Activated CD8-positive, alpha-beta T cell treated with anti-CD3 and anti-CD28 coated beads, Interleukin-2, amount 10 ng/mL, durations not matched to agents 7 days and 5 days (primary cell): ENCODE measurements around the gene RAB3GAP2. TPM values are rescaled to one million over a fixed set of nuclear protein-coding genes. Genes with fewer than 3 reads are reported as not detected.
"Not testable (repeated sequence)": the region's sequence is repeated elsewhere in the genome, so short reads cannot be mapped to it uniquely, and the experiment has no call there.

Experiments
- ATAC-seq: fragments of 150-1000 bp; cut with Tn5 transposase; one replicate; pipeline ENCODE4 v1.10.0; 2021; ENCODE audit warnings: moderate library complexity
- CTCF ChIA-PET: fragments of 350-600 bp; sonication (Branson Sonifier 250); formaldehyde crosslinking; loops from one replicate; lab custom pipeline; 2021; ENCODE audit warnings: antibody characterized with exemption; lab: Charles Lee
- POLR2A ChIA-PET: fragments of 350-600 bp; sonication (Branson Sonifier 250); formaldehyde crosslinking; loops from one replicate; lab custom pipeline; 2021; ENCODE audit warnings: antibody characterized with exemption; lab: Charles Lee
- DNase-seq: peaks from one replicate; pipeline ENCODE4 v3.0.0-alpha.2; 2020
- H3K27ac Mint-ChIP-seq: one replicate; pipeline ENCODE4 v1.8.0; 2021; ENCODE audit warnings: mild to moderate bottlenecking, mixed read lengths
- H3K27me3 Mint-ChIP-seq: one replicate; pipeline ENCODE4 v1.8.0; 2021; ENCODE audit warnings: low read depth, mixed read lengths
- H3K36me3 Mint-ChIP-seq: one replicate; pipeline ENCODE4 v1.8.0; 2021; ENCODE audit warnings: low read depth, mixed read lengths
- H3K4me1 Mint-ChIP-seq: one replicate; pipeline ENCODE4 v1.8.0; 2021; ENCODE audit warnings: low read depth, mixed read lengths
- H3K4me3 Mint-ChIP-seq: one replicate; pipeline ENCODE4 v1.8.0; 2021; ENCODE audit warnings: mild to moderate bottlenecking, mixed read lengths
- H3K9me3 Mint-ChIP-seq: one replicate; pipeline ENCODE4 v1.8.0; 2022; ENCODE audit warnings: mixed read lengths; ENCODE audit not compliant: insufficient read depth
- total RNA-seq, 2 experiments: library from RNA; stranded (reverse); gene quantifications; one replicate each; pipeline ENCODE4 v1.2.3, GENCODE V29; 2021

RAB3GAP2 gene, protein sequence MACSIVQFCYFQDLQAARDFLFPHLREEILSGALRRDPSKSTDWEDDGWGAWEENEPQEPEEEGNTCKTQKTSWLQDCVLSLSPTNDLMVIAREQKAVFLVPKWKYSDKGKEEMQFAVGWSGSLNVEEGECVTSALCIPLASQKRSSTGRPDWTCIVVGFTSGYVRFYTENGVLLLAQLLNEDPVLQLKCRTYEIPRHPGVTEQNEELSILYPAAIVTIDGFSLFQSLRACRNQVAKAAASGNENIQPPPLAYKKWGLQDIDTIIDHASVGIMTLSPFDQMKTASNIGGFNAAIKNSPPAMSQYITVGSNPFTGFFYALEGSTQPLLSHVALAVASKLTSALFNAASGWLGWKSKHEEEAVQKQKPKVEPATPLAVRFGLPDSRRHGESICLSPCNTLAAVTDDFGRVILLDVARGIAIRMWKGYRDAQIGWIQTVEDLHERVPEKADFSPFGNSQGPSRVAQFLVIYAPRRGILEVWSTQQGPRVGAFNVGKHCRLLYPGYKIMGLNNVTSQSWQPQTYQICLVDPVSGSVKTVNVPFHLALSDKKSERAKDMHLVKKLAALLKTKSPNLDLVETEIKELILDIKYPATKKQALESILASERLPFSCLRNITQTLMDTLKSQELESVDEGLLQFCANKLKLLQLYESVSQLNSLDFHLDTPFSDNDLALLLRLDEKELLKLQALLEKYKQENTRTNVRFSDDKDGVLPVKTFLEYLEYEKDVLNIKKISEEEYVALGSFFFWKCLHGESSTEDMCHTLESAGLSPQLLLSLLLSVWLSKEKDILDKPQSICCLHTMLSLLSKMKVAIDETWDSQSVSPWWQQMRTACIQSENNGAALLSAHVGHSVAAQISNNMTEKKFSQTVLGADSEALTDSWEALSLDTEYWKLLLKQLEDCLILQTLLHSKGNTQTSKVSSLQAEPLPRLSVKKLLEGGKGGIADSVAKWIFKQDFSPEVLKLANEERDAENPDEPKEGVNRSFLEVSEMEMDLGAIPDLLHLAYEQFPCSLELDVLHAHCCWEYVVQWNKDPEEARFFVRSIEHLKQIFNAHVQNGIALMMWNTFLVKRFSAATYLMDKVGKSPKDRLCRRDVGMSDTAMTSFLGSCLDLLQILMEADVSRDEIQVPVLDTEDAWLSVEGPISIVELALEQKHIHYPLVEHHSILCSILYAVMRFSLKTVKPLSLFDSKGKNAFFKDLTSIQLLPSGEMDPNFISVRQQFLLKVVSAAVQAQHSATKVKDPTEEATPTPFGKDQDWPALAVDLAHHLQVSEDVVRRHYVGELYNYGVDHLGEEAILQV (N-terminal part only)
- total RNA-seq = 10 to 100 TPM; 46.1 to 52.3 TPM

DNA sequence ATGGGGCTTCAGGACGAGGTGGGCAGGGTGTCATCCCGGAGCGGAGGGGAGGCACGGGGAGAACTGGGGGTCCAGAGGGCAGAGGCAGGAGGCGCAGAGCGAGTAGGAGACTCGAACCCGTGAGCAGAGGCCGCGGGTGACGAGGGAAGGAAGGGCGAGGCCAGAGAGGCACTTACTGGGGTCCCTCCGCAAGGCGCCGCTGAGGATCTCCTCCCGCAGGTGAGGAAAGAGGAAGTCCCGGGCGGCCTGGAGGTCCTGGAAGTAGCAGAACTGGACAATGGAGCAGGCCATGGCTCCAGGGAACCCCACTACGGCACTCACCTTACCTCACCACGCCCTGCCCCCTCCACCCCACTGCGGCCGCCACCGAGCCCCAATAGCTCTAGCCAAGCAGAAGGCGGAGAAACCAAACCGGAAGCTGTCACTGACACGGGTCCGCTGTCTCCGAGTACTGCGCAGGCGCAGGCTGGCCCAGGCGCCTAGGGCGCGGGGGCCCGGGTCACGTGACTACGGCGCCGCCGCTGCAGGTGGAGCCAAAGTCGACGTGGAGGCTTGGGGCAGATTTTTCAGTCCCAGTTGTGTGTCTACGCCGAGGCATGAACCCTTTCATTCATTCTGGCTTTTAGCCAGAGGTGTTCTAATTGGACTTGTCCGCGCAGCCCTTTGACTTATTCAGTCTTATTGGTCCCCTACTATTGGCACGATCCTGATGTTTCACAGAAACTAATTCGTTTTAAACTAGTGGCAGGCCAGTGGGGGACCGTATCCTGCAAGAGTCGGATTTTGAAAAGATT lies at the start of gene RAB3GAP2:
Gene RAB3GAP2, minus strand, starts transcription at position 407 of the 794 bp plus-strand sequence. Its CDS starts 116 bp downstream, at position 291.
- Mint-ChIP-seq H3K4me1 (peaks cover 19% of the 10 kb centered on the region), H3K27me3 (peaks cover 6% of the 10 kb centered on the region), H3K27ac (no peak within 1 kb of the TSS), H3K36me3 (peaks cover 18% of the 10 kb centered on the region), H3K9me3 (no peaks in the 10 kb centered on the region), H3K4me3 (no peak within 1 kb of the TSS)
- ATAC-seq = peak; percentile 97
- ChIA-PET POLR2A (interaction anchor here (0.7 to 1.3 kb wide), 3 partner anchors 18 to 178 kb away, joined by 3 to 4 read pairs (median 4); partner anchors contain the start of gene IARS2), CTCF (no interaction called here)
- peak; percentile 98 for DNase-seq

DNA sequence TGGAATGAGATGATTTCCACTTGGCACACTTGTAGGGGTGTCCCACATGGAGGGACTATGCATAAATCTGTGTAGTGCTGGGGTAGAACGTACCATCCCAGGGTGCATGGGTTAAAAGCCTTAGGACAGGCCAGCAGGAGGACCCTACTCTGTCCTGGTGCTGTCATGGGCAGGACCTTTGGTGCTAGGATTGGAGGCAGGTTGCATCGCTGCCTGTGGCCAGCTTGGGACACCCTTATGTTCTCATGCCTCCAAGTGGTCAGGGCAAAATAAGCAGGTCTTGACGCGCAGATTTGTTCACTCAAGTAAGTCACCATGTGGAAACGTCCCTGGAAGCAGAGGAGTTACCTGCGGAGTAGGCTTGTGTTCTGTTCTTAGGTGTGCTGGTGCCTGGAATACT lies 49.5 kb upstream of the RAB3GAP2 start:
- DNase-seq (no peak), ATAC-seq (no peak)
- Mint-ChIP-seq H3K27me3 (no peaks in the 10 kb centered on the region), H3K4me1 (no peaks in the 10 kb centered on the region), H3K36me3 (no peaks in the 10 kb centered on the region), H3K27ac (no peak overlapping the region), H3K9me3 (no peaks in the 10 kb centered on the region), H3K4me3 (no peak overlapping the region)
- ChIA-PET POLR2A (no interaction called here), CTCF (no interaction called here)

DNA sequence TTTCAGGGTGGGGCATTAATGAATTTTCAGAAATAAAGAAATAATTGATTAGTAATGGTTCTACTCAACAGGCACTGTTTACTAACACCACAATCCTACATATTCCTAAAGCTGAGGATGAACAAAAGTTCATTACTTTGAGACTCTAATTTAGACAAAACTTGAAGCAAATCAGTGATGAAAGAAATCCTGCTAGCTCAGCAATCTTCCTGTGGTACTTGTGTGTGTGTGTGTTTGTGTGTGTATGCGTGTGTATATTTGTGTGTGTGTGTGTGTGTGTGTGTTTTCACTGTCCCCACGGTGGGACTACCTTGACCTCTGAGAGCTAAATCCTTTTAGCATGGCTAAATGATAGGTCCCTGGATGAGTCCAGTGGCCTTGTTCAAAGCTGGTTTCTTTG lies 48.5 kb upstream of the RAB3GAP2 start:
- no peaks in the 10 kb centered on the region for H3K9me3 Mint-ChIP-seq
- H3K4me1 Mint-ChIP-seq = no peaks in the 10 kb centered on the region
- ChIA-PET POLR2A (no interaction called here), CTCF (no interaction called here)
- no peaks in the 10 kb centered on the region for H3K27me3 Mint-ChIP-seq
- ATAC-seq = no peak
- no peak overlapping the region for H3K4me3 Mint-ChIP-seq
- no peak overlapping the region for H3K27ac Mint-ChIP-seq
- no peaks in the 10 kb centered on the region for H3K36me3 Mint-ChIP-seq
- no peak for DNase-seq

DNA sequence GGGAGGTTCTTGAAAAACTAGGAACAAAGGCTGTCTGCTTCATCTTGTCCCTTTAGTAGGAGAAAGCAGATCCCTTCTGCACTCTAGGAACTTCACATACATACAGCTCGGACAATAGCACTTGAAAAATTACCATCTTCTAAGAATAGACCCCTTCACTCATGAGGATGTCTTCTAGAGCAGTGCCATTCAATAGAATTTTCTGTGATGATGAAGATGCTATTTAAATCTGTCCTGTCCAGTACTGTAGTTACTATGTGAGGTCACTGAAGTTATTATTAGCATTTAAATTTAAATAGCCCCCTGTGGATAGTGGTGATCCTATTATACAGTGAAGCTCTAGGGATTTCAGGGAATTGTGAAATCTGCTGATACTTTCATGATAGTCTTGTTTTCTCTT lies 46.4 kb upstream of the RAB3GAP2 start:
- POLR2A ChIA-PET = no interaction called here
- H3K4me1 Mint-ChIP-seq = no peaks in the 10 kb centered on the region
- peaks cover under 1% of the 10 kb centered on the region for H3K27me3 Mint-ChIP-seq
- H3K27ac Mint-ChIP-seq = no peak overlapping the region
- no peaks in the 10 kb centered on the region for H3K36me3 Mint-ChIP-seq
- no peak overlapping the region for H3K4me3 Mint-ChIP-seq
- DNase-seq (no peak), ATAC-seq (no peak)
- no peaks in the 10 kb centered on the region for H3K9me3 Mint-ChIP-seq
- CTCF ChIA-PET = no interaction called here

DNA sequence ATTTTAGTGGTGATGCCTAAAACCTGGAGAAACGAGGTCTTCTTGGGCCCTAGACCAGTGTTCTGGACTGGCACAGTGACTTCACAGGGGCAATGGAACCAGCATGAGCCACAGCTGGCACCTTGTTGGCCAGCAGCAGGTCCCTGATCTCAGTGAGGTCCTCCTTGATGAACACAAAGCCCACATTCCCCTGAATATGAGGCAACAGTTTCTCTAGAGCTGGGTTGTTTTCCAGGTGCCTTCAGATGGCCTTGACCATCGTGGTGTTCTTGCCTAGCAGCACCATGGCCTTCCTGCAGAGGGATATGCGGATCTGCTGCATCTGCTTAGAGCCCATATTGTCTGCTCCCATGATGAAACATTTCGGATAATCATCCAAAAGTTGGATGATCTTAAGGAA lies 44.9 kb upstream of the RAB3GAP2 start:
- ChIA-PET POLR2A (no interaction called here), CTCF (no interaction called here)
- no peaks in the 10 kb centered on the region for H3K36me3 Mint-ChIP-seq
- peaks cover 2% of the 10 kb centered on the region for H3K27me3 Mint-ChIP-seq
- no peak for ATAC-seq
- no peak overlapping the region for H3K4me3 Mint-ChIP-seq
- H3K27ac Mint-ChIP-seq = no peak overlapping the region
- DNase-seq = no peak
- no peaks in the 10 kb centered on the region for H3K9me3 Mint-ChIP-seq
- H3K4me1 Mint-ChIP-seq = no peaks in the 10 kb centered on the region

DNA sequence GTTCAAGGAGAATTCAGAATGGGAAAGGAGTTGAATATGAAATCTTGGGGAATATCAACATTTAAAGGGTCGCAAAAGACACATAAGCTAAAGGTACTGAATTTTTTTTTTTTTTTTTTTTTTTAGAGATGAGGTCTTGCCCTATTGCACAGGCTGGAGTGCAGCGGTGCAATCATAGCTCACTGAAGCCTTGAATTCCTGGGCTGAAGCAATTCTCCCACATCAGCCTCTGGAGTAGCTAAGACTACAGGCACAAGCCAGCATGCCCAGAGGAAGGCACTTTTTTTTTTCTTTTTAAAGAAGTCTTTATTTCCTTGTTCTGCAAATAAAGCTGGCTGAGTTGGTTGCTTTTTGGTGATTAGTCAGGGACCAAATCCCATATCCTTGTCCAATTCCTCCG lies 44.1 kb upstream of the RAB3GAP2 start:
- ChIA-PET POLR2A (no interaction called here), CTCF (no interaction called here)
- Mint-ChIP-seq H3K9me3 (no peaks in the 10 kb centered on the region), H3K4me1 (no peaks in the 10 kb centered on the region), H3K27me3 (peaks cover 2% of the 10 kb centered on the region), H3K27ac (no peak overlapping the region), H3K36me3 (no peaks in the 10 kb centered on the region), H3K4me3 (no peak overlapping the region)
- DNase-seq (no peak), ATAC-seq (no peak)

DNA sequence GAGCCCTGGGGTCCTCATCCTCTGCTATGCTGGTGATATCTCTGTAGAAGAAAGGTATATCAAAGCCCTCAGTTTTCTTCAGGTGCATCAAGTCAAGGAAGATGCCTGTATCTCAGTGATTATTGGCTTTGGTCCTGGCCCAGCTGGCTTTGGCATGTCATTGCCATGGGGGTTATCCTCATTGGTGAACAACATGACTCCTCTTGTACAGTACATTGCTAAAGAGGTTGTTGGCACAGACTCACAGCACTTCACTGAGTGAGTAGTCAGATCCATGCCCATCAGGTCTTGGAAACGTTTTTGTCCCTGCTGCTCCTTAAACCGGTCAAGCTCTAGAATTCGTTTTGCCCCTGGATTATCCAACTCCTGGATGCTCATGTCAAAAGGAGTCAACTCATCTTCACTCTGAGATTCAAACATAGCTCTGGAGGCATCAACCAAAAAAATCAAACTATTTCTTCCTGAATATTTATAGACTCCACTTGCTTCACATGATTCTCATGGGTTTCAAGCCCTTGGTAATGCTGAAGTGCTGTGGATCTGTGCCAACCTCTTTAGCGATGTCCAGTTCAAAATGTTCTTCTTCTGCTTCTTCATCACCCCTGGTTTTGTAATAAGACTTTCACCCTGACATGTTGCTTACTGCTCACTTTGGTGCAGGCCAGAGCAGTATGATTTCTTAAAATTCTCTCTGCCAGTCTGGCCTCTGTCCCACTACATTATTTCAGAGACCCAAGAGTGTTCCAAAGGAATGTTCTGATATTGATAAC lies 43.0 kb upstream of the RAB3GAP2 start:
- ATAC-seq (no peak), DNase-seq (no peak)
- Mint-ChIP-seq H3K9me3 (no peaks in the 10 kb centered on the region), H3K27me3 (peaks cover 5% of the 10 kb centered on the region), H3K4me1 (no peaks in the 10 kb centered on the region), H3K36me3 (no peaks in the 10 kb centered on the region), H3K4me3 (no peak overlapping the region), H3K27ac (no peak overlapping the region)
- CTCF ChIA-PET = no interaction called here
- POLR2A ChIA-PET = no interaction called here

DNA sequence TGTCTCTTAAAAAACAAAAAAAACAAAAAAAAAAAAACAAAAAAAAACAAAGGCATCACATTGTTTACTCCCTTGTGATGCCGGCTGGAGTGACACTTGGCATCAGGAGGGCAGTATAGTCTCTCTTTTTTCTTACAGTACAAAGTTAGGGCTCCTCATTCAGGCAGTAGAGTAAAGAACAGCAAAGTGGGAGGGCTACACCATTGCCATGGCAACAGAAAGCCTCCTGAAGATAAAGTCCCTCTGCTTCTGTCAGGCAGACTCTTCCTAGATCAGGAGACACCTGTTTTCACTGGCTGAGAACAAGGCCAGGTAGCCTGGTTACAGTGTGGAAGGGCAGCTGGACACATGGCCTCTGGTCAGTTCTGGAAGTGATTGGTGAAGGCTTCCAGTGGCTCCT lies 41.3 kb upstream of the RAB3GAP2 start:
- ChIA-PET POLR2A (no interaction called here), CTCF (no interaction called here)
- DNase-seq (no peak), ATAC-seq (no peak)
- peaks cover 5% of the 10 kb centered on the region for H3K27me3 Mint-ChIP-seq
- H3K9me3 Mint-ChIP-seq = no peaks in the 10 kb centered on the region
- H3K27ac Mint-ChIP-seq = no peak overlapping the region
- no peaks in the 10 kb centered on the region for H3K4me1 Mint-ChIP-seq
- H3K4me3 Mint-ChIP-seq = no peak overlapping the region
- H3K36me3 Mint-ChIP-seq = no peaks in the 10 kb centered on the region

DNA sequence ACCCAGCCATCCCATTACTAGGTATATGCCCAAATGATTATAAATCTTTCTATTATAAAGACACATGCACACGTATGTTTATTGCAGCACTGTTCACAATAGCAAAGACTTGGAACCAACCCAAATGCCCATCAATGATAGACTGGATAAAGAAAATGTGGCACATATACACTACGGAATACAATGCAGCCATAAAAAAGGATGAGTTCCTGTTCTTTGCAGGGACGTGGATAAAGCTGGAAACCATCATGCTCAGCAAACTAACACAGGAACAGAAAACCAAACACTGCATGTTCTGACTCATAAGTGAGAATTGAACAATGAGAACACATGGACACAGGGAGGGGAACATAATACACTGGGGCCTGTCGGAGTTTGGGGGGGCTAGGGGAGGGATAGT lies 37.9 kb upstream of the RAB3GAP2 start:
- ATAC-seq, H3K4me1 Mint-ChIP-seq, CTCF ChIA-PET, POLR2A ChIA-PET, H3K9me3 Mint-ChIP-seq, H3K36me3 Mint-ChIP-seq, H3K27ac Mint-ChIP-seq, H3K27me3 Mint-ChIP-seq, DNase-seq, H3K4me3 Mint-ChIP-seq: not testable (repeated sequence)

DNA sequence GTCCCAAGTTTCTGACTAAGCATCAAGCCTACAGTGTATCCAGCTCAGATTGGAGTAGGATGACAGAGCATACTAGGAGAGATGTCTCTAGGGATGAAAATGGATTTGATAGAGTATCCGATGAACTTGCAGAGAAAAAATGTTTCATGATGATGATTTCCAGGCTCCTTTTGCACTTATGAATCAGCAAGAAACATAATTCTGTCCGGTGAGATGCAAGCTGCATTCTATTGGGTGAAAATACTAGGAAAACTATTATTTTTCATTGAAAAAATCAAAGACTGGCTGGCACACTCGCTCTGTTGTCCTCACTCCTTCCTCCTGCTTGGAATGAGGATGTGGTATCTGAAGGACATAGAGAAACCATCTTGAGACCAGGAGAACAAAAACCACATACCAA lies 35.4 kb upstream of the RAB3GAP2 start:
- Mint-ChIP-seq H3K27me3 (peaks cover 11% of the 10 kb centered on the region), H3K9me3 (no peaks in the 10 kb centered on the region), H3K4me1 (no peaks in the 10 kb centered on the region), H3K36me3 (no peaks in the 10 kb centered on the region), H3K4me3 (no peak overlapping the region), H3K27ac (no peak overlapping the region)
- ChIA-PET CTCF (interaction anchor here (0.9 kb wide), 1 partner anchor 11 kb away, joined by 4 read pairs; no protein-coding TSS in a partner anchor), POLR2A (no interaction called here)
- ATAC-seq = no peak
- DNase-seq = no peak
